ENCODE results near the gene SULT1C4. TPM values are rescaled to one million over a fixed set of nuclear protein-coding genes. Genes with fewer than 3 reads are reported as not detected.

Gene SULT1C4
- not detected in 5 replicates for total RNA-seq (2022; extraction: Qiagen RNA extraction; ENCODE audit: low read depth)

DNA sequence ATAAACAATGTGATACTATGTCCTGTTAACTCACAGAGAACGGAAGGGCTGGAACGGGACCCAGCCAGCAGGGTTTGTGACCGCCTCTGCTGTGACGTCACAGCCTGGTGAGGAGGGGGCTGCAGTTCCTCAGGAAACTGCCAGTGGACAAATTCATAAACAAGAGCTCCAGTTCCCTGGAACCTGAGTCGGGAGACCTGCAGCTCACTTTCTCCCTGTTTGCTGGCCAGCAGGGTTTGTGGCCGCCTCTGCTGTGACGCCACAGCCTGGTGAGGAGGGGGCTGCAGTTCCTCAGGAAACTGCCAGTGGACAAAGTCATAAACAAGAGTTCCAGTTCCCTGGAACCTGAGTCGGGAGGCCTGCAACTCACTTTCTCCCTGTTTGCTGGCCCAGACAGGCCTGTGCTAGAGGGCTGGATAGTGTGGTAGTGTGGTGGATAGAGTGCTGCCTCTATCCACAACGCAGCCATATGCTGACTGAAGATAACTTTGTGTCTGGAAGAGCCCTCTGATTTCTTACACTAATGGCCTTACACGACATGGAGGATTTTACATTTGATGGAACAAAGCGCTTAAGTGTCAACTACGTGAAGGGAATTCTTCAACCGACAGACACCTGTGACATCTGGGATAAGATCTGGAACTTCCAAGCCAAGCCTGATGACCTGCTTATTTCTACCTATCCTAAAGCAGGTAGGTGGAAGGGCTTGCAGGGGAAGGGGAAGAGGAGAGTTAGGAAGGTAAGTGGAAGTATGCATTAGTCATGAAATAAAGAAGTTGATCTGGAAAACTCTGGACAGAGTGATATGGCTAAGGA is at the start of gene SULT1C4:
Gene SULT1C4, plus strand, starts transcription at position 140 of the 816 bp plus-strand sequence. Its CDS starts 384 bp downstream, at position 524.

Other genes starting within 250 kb of the SULT1C4 start
- not detected in 5 replicates for gene SULT1C3, start 138.0 kb upstream of the SULT1C4 start, total RNA-seq (2022; extraction: Qiagen RNA extraction; ENCODE audit: low read depth)
- 0.22 to 0.72 TPM (median 0.45 TPM) in 5 replicates for gene SULT1C2, start 89.1 kb upstream of the SULT1C4 start, total RNA-seq (2022; extraction: Qiagen RNA extraction; ENCODE audit: low read depth)
- 10.8 to 20.7 TPM (median 16.5 TPM) in 5 replicates for gene GCC2, start 71.3 kb downstream of the SULT1C4 start, total RNA-seq (2022; extraction: Qiagen RNA extraction; ENCODE audit: low read depth)
- 45.4 to 65.9 TPM (median 57.5 TPM) in 5 replicates for gene LIMS1, start 156.5 kb downstream of the SULT1C4 start, total RNA-seq (2022; extraction: Qiagen RNA extraction; ENCODE audit: low read depth)